ENCODE results near the gene ARHGEF16. TPM values are rescaled to one million over a fixed set of nuclear protein-coding genes. Genes with fewer than 3 reads are reported as not detected.

The ARHGEF16 gene
- total and polyA plus RNA-seq, 5 donors, result 0.28 to 2.5 (median 1.6) TPM

GRCh38 chr1:3506041-3506440, 51.6 kb downstream of the ARHGEF16 start:
- 97% methylated on average over 15 of the region's 15 CpGs for WGBS
- H3K4me1 ChIP-seq (ENCODE audit: control insufficient read depth, insufficient read depth, low read length), result no peaks in the 10 kb centered on the region
- DNase-seq (peak in 1 of 3 donors; percentile 40), ATAC-seq (no peak)
- no peak overlapping the region for H3K4me3 ChIP-seq (ENCODE audit: low read length)
- no peak overlapping the region for H3K27ac ChIP-seq (ENCODE audit: low read length)
- H3K9me3 ChIP-seq (ENCODE audit: control insufficient read depth, low read length), result no peaks in the 10 kb centered on the region
- intact Hi-C loops (cut with DNase I), result no loop called here
- no peaks in the 10 kb centered on the region for H3K27me3 ChIP-seq (ENCODE audit: control insufficient read depth, insufficient read depth)

GRCh38 chr1:3506943-3507342, 52.5 kb downstream of the ARHGEF16 start:
- ATAC-seq, result no peak
- WGBS, result 93% methylated on average over 7 of the region's 7 CpGs
- H3K4me3 ChIP-seq (ENCODE audit: low read length), result no peak overlapping the region
- DNase-seq, result peak in 1 of 3 donors; percentile 5
- H3K27ac ChIP-seq (ENCODE audit: low read length), result no peak overlapping the region
- no peaks in the 10 kb centered on the region for H3K4me1 ChIP-seq (ENCODE audit: control insufficient read depth, insufficient read depth, low read length)
- H3K27me3 ChIP-seq (ENCODE audit: control insufficient read depth, insufficient read depth), result no peaks in the 10 kb centered on the region
- intact Hi-C loops (cut with DNase I), result no loop called here
- no peaks in the 10 kb centered on the region for H3K9me3 ChIP-seq (ENCODE audit: control insufficient read depth, low read length)

- intact Hi-C loops (cut with DNase I), result no loop called here
- DNase-seq (no peak), ATAC-seq (no peak)
- no peaks in the 10 kb centered on the region for H3K9me3 ChIP-seq (ENCODE audit: control insufficient read depth, low read length)
- no peak overlapping the region for H3K27ac ChIP-seq (ENCODE audit: low read length)
- no peaks in the 10 kb centered on the region for H3K4me1 ChIP-seq (ENCODE audit: control insufficient read depth, insufficient read depth, low read length)
- H3K4me3 ChIP-seq (ENCODE audit: low read length), result no peak overlapping the region
- WGBS, result 80% methylated on average over 11 of the region's 11 CpGs
- no peaks in the 10 kb centered on the region for H3K27me3 ChIP-seq (ENCODE audit: control insufficient read depth, insufficient read depth)
These were observed 53.3 kb downstream of the ARHGEF16 start for GRCh38 chr1:3507636-3508275.

GRCh38 chr1:3508757-3509415, 54.4 kb downstream of the ARHGEF16 start:
- Histone ChIP-seq H3K27ac (ENCODE audit: low read length) (no peak overlapping the region), H3K4me3 (ENCODE audit: low read length) (no peak overlapping the region), H3K4me1 (ENCODE audit: control insufficient read depth, insufficient read depth, low read length) (no peaks in the 10 kb centered on the region), H3K9me3 (ENCODE audit: control insufficient read depth, low read length) (no peaks in the 10 kb centered on the region), H3K27me3 (ENCODE audit: control insufficient read depth, insufficient read depth) (no peaks in the 10 kb centered on the region)
- 95% methylated on average over 33 of the region's 33 CpGs for WGBS
- no peak for ATAC-seq
- intact Hi-C loops (cut with DNase I), result no loop called here
- DNase-seq, result peak in 1 of 3 donors; percentile 48

GRCh38 chr1:3509721-3510120, 55.3 kb downstream of the ARHGEF16 start:
- WGBS, result 92% methylated on average over 21 of the region's 21 CpGs
- no peak for ATAC-seq
- DNase-seq, result no peak
- H3K27me3 ChIP-seq (ENCODE audit: control insufficient read depth, insufficient read depth), result no peaks in the 10 kb centered on the region
- H3K9me3 ChIP-seq (ENCODE audit: control insufficient read depth, low read length), result no peaks in the 10 kb centered on the region
- intact Hi-C loops (cut with DNase I), result no loop called here
- no peak overlapping the region for H3K4me3 ChIP-seq (ENCODE audit: low read length)
- no peak overlapping the region for H3K27ac ChIP-seq (ENCODE audit: low read length)
- no peaks in the 10 kb centered on the region for H3K4me1 ChIP-seq (ENCODE audit: control insufficient read depth, insufficient read depth, low read length)

- intact Hi-C loops (cut with DNase I), result no loop called here
- DNase-seq, result peak in 1 of 3 donors; percentile 47
- no peaks in the 10 kb centered on the region for H3K9me3 ChIP-seq (ENCODE audit: control insufficient read depth, low read length)
- H3K27ac ChIP-seq (ENCODE audit: low read length), result no peak overlapping the region
- no peak overlapping the region for H3K4me3 ChIP-seq (ENCODE audit: low read length)
- no peak for ATAC-seq
- 87% methylated on average over 32 of the region's 32 CpGs for WGBS
- no peaks in the 10 kb centered on the region for H3K27me3 ChIP-seq (ENCODE audit: control insufficient read depth, insufficient read depth)
- H3K4me1 ChIP-seq (ENCODE audit: control insufficient read depth, insufficient read depth, low read length), result no peaks in the 10 kb centered on the region
These were observed 55.9 kb downstream of the ARHGEF16 start for GRCh38 chr1:3510136-3510955.

- no peaks in the 10 kb centered on the region for H3K4me1 ChIP-seq (ENCODE audit: control insufficient read depth, insufficient read depth, low read length)
- ATAC-seq (no peak), DNase-seq (no peak)
- WGBS, result 94% methylated on average over 12 of the region's 12 CpGs
- no peak overlapping the region for H3K4me3 ChIP-seq (ENCODE audit: low read length)
- H3K9me3 ChIP-seq (ENCODE audit: control insufficient read depth, low read length), result no peaks in the 10 kb centered on the region
- H3K27me3 ChIP-seq (ENCODE audit: control insufficient read depth, insufficient read depth), result no peaks in the 10 kb centered on the region
- no peak overlapping the region for H3K27ac ChIP-seq (ENCODE audit: low read length)
- intact Hi-C loops (cut with DNase I), result no loop called here
These were observed 56.4 kb downstream of the ARHGEF16 start for GRCh38 chr1:3510956-3511250.

- ATAC-seq, result no peak
- Histone ChIP-seq H3K4me3 (ENCODE audit: low read length) (no peak overlapping the region), H3K27me3 (ENCODE audit: control insufficient read depth, insufficient read depth) (no peaks in the 10 kb centered on the region), H3K4me1 (ENCODE audit: control insufficient read depth, insufficient read depth, low read length) (no peaks in the 10 kb centered on the region), H3K27ac (ENCODE audit: low read length) (no peak overlapping the region), H3K9me3 (ENCODE audit: control insufficient read depth, low read length) (no peaks in the 10 kb centered on the region)
- intact Hi-C loops (cut with DNase I), result no loop called here
- WGBS, result 96% methylated on average over 16 of the region's 16 CpGs
- DNase-seq, result no peak
These were observed 56.8 kb downstream of the ARHGEF16 start for GRCh38 chr1:3511306-3511705.

- H3K9me3 ChIP-seq (ENCODE audit: control insufficient read depth, low read length), result no peaks in the 10 kb centered on the region
- ATAC-seq, result no peak
These were observed 57.4 kb downstream of the ARHGEF16 start for GRCh38 chr1:3511856-3512255.

GRCh38 chr1:3514404-3514803, 59.9 kb downstream of the ARHGEF16 start:
- no peak for ATAC-seq
- DNase-seq, result no peak
- Histone ChIP-seq H3K27ac (ENCODE audit: low read length) (no peak overlapping the region), H3K9me3 (ENCODE audit: control insufficient read depth, low read length) (no peaks in the 10 kb centered on the region), H3K27me3 (ENCODE audit: control insufficient read depth, insufficient read depth) (no peaks in the 10 kb centered on the region), H3K4me3 (ENCODE audit: low read length) (no peak overlapping the region), H3K4me1 (ENCODE audit: control insufficient read depth, insufficient read depth, low read length) (no peaks in the 10 kb centered on the region)
- WGBS, result 95% methylated on average over 17 of the region's 17 CpGs
- intact Hi-C loops (cut with DNase I), result no loop called here

More at GRCh38 chr1:3511856-3512255, 57.4 kb downstream of the ARHGEF16 start:
- no peaks in the 10 kb centered on the region for H3K27me3 ChIP-seq (ENCODE audit: control insufficient read depth, insufficient read depth)
- H3K4me3 ChIP-seq (ENCODE audit: low read length), result no peak overlapping the region
- no peak for DNase-seq
- H3K4me1 ChIP-seq (ENCODE audit: control insufficient read depth, insufficient read depth, low read length), result no peaks in the 10 kb centered on the region
- 95% methylated on average over 15 of the region's 15 CpGs for WGBS
- H3K27ac ChIP-seq (ENCODE audit: low read length), result no peak overlapping the region
- intact Hi-C loops (cut with DNase I), result no loop called here

- Histone ChIP-seq H3K27ac (ENCODE audit: low read length) (no peak overlapping the region), H3K27me3 (ENCODE audit: control insufficient read depth, insufficient read depth) (no peaks in the 10 kb centered on the region), H3K4me3 (ENCODE audit: low read length) (no peak overlapping the region), H3K9me3 (ENCODE audit: control insufficient read depth, low read length) (no peaks in the 10 kb centered on the region), H3K4me1 (ENCODE audit: control insufficient read depth, insufficient read depth, low read length) (no peaks in the 10 kb centered on the region)
- no peak for DNase-seq
- intact Hi-C loops (cut with DNase I), result no loop called here
- WGBS, result 93% methylated on average over 12 of the region's 12 CpGs
- ATAC-seq, result no peak
These were observed 60.8 kb downstream of the ARHGEF16 start for GRCh38 chr1:3515272-3515671.

Data from right cardiac atrium (tissue), 5 donors.